Mammary epithelial cell (primary cell): Measurements from ENCODE around the gene RRAS.

Source experiments
- EZH2 ChIP-seq: IDR thresholded peaks from 2 replicates; pipeline ENCODE4 v1.6.1; 2012; ENCODE audit warnings: low read length, inconsistent platforms, borderline replicate concordance
- TF ChIP-seq, protein P1 (sequence below), 2 donors: IDR thresholded peaks in 1 of 2; conservative IDR thresholded peaks in 1 of 2; 2 replicates each; pipeline ENCODE4 v1.5.1; 2011 to 2012; ENCODE audit warnings: inconsistent platforms in 2 of 2, low read length in 2 of 2, mild to moderate bottlenecking in 2 of 2, control low read depth in 1 of 2, low read depth in 1 of 2; ENCODE audit not compliant: insufficient read depth in 1 of 2; ENCODE audit errors: extremely low read depth in 1 of 2

DNA sequence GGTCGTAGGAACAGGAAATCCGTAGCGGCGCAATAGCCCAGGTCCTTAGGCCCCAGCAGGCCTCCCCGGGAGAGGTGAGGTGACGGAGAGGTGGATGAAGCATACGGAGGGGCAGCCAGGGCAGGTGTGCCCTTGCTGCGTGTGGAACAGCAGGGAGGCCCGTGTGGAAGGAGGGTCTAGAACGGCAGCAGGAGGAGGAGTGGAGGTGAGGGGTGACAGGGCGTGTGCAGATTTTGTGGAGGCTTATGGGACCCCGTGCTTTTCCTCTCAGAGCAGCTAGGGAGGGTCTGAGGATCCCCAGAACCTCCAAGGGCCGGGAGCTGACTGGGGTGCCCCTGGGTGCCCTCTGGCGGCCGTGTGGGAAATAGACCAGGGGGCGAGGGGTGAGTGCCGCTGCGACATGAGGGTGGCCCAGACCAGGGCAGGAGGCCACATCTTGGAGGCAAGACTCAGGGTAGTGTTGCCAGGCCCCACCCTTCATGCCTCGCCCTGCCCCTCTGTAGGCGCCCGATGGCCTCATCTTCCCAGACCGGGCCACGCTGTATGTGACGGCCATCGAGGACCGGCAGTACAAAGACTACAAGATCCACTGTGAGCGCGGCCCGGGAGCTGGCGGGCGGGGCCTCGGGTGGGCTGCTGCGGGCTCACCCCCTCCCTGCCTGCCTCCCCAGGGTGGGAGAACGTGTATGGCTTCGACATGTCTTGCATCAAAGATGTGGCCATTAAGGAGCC lies 44.5 kb upstream of the RRAS start:
- TF ChIP-seq, protein P1, sequence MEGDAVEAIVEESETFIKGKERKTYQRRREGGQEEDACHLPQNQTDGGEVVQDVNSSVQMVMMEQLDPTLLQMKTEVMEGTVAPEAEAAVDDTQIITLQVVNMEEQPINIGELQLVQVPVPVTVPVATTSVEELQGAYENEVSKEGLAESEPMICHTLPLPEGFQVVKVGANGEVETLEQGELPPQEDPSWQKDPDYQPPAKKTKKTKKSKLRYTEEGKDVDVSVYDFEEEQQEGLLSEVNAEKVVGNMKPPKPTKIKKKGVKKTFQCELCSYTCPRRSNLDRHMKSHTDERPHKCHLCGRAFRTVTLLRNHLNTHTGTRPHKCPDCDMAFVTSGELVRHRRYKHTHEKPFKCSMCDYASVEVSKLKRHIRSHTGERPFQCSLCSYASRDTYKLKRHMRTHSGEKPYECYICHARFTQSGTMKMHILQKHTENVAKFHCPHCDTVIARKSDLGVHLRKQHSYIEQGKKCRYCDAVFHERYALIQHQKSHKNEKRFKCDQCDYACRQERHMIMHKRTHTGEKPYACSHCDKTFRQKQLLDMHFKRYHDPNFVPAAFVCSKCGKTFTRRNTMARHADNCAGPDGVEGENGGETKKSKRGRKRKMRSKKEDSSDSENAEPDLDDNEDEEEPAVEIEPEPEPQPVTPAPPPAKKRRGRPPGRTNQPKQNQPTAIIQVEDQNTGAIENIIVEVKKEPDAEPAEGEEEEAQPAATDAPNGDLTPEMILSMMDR (conservative IDR thresholded peaks at IDR 0.05 in 1 of 2, IDR thresholded peaks at IDR 0.05 in 1 of 2; ENCODE audit: extremely low read depth in 1 of 2, insufficient read depth in 1 of 2, low read depth in 1 of 2, low read length in 2 of 2): peak; percentile 42 to 67
- TF ChIP-seq EZH2: no peak
